K562 (cell line): Measurements from ENCODE around the gene BAD. TPM values are rescaled to one million over a fixed set of nuclear protein-coding genes. Genes with fewer than 3 reads are reported as not detected.

Source experiments
- CBX5 ChIP-seq: IDR thresholded peaks from 2 replicates; pipeline ENCODE4 v1.6.1; 2014; ENCODE audit warnings: low read depth, borderline replicate concordance
- CREB1 ChIP-seq, 2 experiments: sonication (generic) in 1 of 2; formaldehyde crosslinking in 1 of 2; IDR thresholded peaks; 2 replicates each; pipeline versions ENCODE4 v1.6.1 to v1.8.0; 2012 to 2022; ENCODE audit warnings: inconsistent platforms in 1 of 2, mild to moderate bottlenecking in 1 of 2, missing genetic modification reagents in 1 of 2, moderate library complexity in 1 of 2
- DNMT1 ChIP-seq: fragments of 450-650 bp; IDR thresholded peaks from 2 replicates; pipeline ENCODE4 v1.6.1; 2016; ENCODE audit warnings: antibody characterized with exemption, mild to moderate bottlenecking
- ELK1 ChIP-seq: sonication (generic); formaldehyde crosslinking; IDR thresholded peaks from 2 replicates; pipeline ENCODE4 v1.8.1; 2022; ENCODE audit warnings: missing genetic modification reagents
- GTF2E2 ChIP-seq: fragments of 200-800 bp; sonication (Bioruptor generic); IDR thresholded peaks from 2 replicates; pipeline ENCODE4 v1.6.1; 2016; ENCODE audit warnings: missing genetic modification characterization, missing compliant biosample characterization
- HES1 ChIP-seq: fragments of 450-650 bp; IDR thresholded peaks from 2 replicates; pipeline ENCODE4 v1.6.1; 2016; ENCODE audit warnings: low read depth, mild to moderate bottlenecking, moderate library complexity
- KLF1 ChIP-seq: fragments of 450-650 bp; IDR thresholded peaks from 2 replicates; pipeline ENCODE4 v1.6.1; 2016; ENCODE audit warnings: missing genetic modification characterization, missing compliant biosample characterization
- NR4A1 ChIP-seq, 2 experiments: fragments of 250-450 bp in 1 of 2; fragments of 450-650 bp in 1 of 2; sonication (Bioruptor Pico) in 1 of 2; IDR thresholded peaks; 2 replicates each; pipeline versions ENCODE4 v1.4.0 to v1.6.1; 2016 to 2020; ENCODE audit warnings: mild to moderate bottlenecking in 2 of 2, missing compliant biosample characterization in 1 of 2, missing genetic modification characterization in 1 of 2, moderate library complexity in 1 of 2
- POLR2G ChIP-seq: fragments of 200-400 bp; formaldehyde crosslinking; IDR thresholded peaks from 2 replicates; pipeline ENCODE4 v1.6.1; 2017; ENCODE audit warnings: low read depth, mild to moderate bottlenecking, antibody characterized with exemption, low read length, moderate library complexity
- RBM15 ChIP-seq: fragments of 200-400 bp; formaldehyde crosslinking; IDR thresholded peaks from 2 replicates; pipeline ENCODE4 v1.6.1; 2018; ENCODE audit warnings: mild to moderate bottlenecking, low read length, moderate library complexity; ENCODE audit not compliant: insufficient read depth
- TAL1 ChIP-seq: fragments of 450-650 bp; IDR thresholded peaks from 2 replicates; pipeline ENCODE4 v1.6.1; 2016; ENCODE audit warnings: mild to moderate bottlenecking
- TCF7L2 ChIP-seq: fragments of 150-350 bp; IDR thresholded peaks from 2 replicates; pipeline ENCODE4 v1.6.1; 2016; ENCODE audit warnings: low read depth, mild to moderate bottlenecking, low read length, moderate library complexity
- THRB ChIP-seq: fragments of 450-650 bp; formaldehyde crosslinking; conservative IDR thresholded peaks from 2 replicates; pipeline ENCODE4 v1.4.0; 2022; ENCODE audit warnings: mild to moderate bottlenecking, missing genetic modification characterization
- ZBTB34 ChIP-seq: fragments of 250-450 bp; sonication (Bioruptor Pico); IDR thresholded peaks from 2 replicates; pipeline ENCODE4 v1.8.0; 2021; ENCODE audit warnings: mild to moderate bottlenecking, moderate library complexity
- ZNF174 ChIP-seq: fragments of 250-450 bp; sonication (Bioruptor Pico); IDR thresholded peaks from 2 replicates; pipeline ENCODE4 v1.4.0; 2020; ENCODE audit warnings: mild to moderate bottlenecking
- ZNF384 ChIP-seq: IDR thresholded peaks from 2 replicates; pipeline ENCODE4 v1.6.1; 2012; ENCODE audit warnings: low read depth, low read length, improper control_type of control experiment
- ZNF507 ChIP-seq: conservative IDR thresholded peaks from 2 replicates; pipeline ENCODE4 v1.6.1; 2017; ENCODE audit warnings: missing genetic modification characterization, missing compliant biosample characterization
- ZNF639 ChIP-seq, 2 experiments: fragments of 200-800 bp in 1 of 2; sonication (Bioruptor generic) in 1 of 2; sonication (generic) in 1 of 2; formaldehyde crosslinking in 1 of 2; IDR thresholded peaks in 1 of 2; conservative IDR thresholded peaks in 1 of 2; 2 replicates each; pipeline versions ENCODE4 v1.5.0 to v1.6.1; 2016 to 2020; ENCODE audit warnings: missing compliant biosample characterization in 1 of 2, missing genetic modification characterization in 1 of 2, missing genetic modification reagents in 1 of 2
- polyA plus RNA-seq, 8 experiments: library from polyadenylated mRNA; depleted of rRNA in 4 of 8; stranded (reverse) in 5 of 8; unstranded in 3 of 8; fragments of >200 nt; fragmentation: Nextera tagmentation in 2 of 8; fragmentation: Illumina TruSeq in 1 of 8; extraction: Ambion mirVana in 2 of 8; extraction: Trizol in 1 of 8; gene quantifications; 2 replicates each; pipeline versions ENCODE4 v1.2.1 to v1.2.3, GENCODE V29; 2011 to 2014; ENCODE audit warnings: inconsistent platforms in 1 of 8, missing spikeins in 1 of 8
- total RNA-seq, 7 experiments: library from RNA; depleted of rRNA in 6 of 7; stranded (reverse); fragments of >200 nt in 6 of 7; fragmentation: Illumina TruSeq in 2 of 7; extraction: Trizol in 2 of 7; gene quantifications; 2 replicates each; pipeline versions ENCODE4 v1.2.1 to v1.2.3, GENCODE V29; 2011 to 2021; ENCODE audit warnings: low replicate concordance in 1 of 7

Gene BAD
- total and polyA plus RNA-seq, 9 of the 15 experiments (the other 6 are each of a cell fraction or from before 2014, with no cell fraction given), result 0.61 to 45.6 (median 11.8) TPM

- peak in 1 of 2 experiments; percentile 17; a peak in 1 of 4 replicates for TF ChIP-seq ZNF639 (CRISPR knock-in tag; conservative IDR thresholded peaks at IDR 0.05 in 1 of 2, IDR thresholded peaks at IDR 0.05 in 1 of 2)
- no peak; the same call in 1 of the 2 replicates for TF ChIP-seq THRB (CRISPR knock-in tag)
- no peak for TF ChIP-seq CBX5
- TF ChIP-seq KLF1, result 0 out of 2 replicates have a peak, but pooled peaks have one; percentile 12
- TF ChIP-seq DNMT1, result no peak
- no peak for TF ChIP-seq RBM15
- TF ChIP-seq POLR2G, result peak; percentile 93
- TF ChIP-seq TCF7L2, result no peak
- TF ChIP-seq CREB1 (IDR thresholded peaks at IDR 0.05), result peak; percentile 71
- TF ChIP-seq CREB1 (CRISPR knock-in tag; IDR thresholded peaks at IDR 0.05), result no peak; the same call in 1 of the 2 replicates
- TF ChIP-seq ZBTB34 (CRISPR knock-in tag), result no peak
- peak; percentile 71 for TF ChIP-seq HES1
- peak; percentile 70; the same call in 1 of the 2 replicates for TF ChIP-seq GTF2E2 (tag)
- TF ChIP-seq TAL1, result no peak
- TF ChIP-seq ZNF384, result peak; percentile 81
- TF ChIP-seq ELK1 (CRISPR knock-in tag), result no peak
- no peak for TF ChIP-seq ZNF174 (CRISPR knock-in tag)
- no peak for TF ChIP-seq ZNF507 (tag)
- TF ChIP-seq NR4A1 (CRISPR knock-in tag; IDR thresholded peaks at IDR 0.05), result no peak
- no peak for TF ChIP-seq NR4A1 (tag; IDR thresholded peaks at IDR 0.05)
Measured at GRCh38 chr11:64317325-64317960, 33.0 kb upstream of the BAD start, which contains the start of gene TRMT112 (continued).
